Activated T-cell treated with anti-CD3 and anti-CD28 coated beads for 24 hours (primary cell): ENCODE measurements around the gene TMEM270.

Source experiments
- DNase-seq: peaks from one replicate; pipeline ENCODE4 v3.0.0-alpha.2; 2020; ENCODE audit warnings: low read depth

The TMEM270 gene

GRCh38 chr7:73888959-73889358, 28.0 kb downstream of the TMEM270 start:
- DNase-seq = no peak

- no peak for DNase-seq
Measured at GRCh38 chr7:73890555-73891147, 29.7 kb downstream of the TMEM270 start.

GRCh38 chr7:73891178-73891885, 30.4 kb downstream of the TMEM270 start:
- DNase-seq = no peak

GRCh38 chr7:73892003-73892999, 31.3 kb downstream of the TMEM270 start:
- no peak for DNase-seq

- no peak for DNase-seq
Measured at GRCh38 chr7:73893342-73894101, 32.6 kb downstream of the TMEM270 start.

GRCh38 chr7:73894166-73894565, 33.2 kb downstream of the TMEM270 start:
- no peak for DNase-seq

- no peak for DNase-seq
Measured at GRCh38 chr7:73894733-73895551, 34.0 kb downstream of the TMEM270 start.

GRCh38 chr7:73895626-73896025, 34.7 kb downstream of the TMEM270 start:
- DNase-seq = no peak

GRCh38 chr7:73896454-73896853, 35.5 kb downstream of the TMEM270 start:
- DNase-seq = no peak

GRCh38 chr7:73899731-73900142, 38.8 kb downstream of the TMEM270 start:
- no peak for DNase-seq

- DNase-seq = no peak
Measured at GRCh38 chr7:73900286-73900685, 39.3 kb downstream of the TMEM270 start.

- no peak for DNase-seq
Measured at GRCh38 chr7:73901231-73901822, 40.4 kb downstream of the TMEM270 start.

GRCh38 chr7:73901823-73902597, 41.1 kb downstream of the TMEM270 start:
- DNase-seq = no peak

- no peak for DNase-seq
Measured at GRCh38 chr7:73903321-73904218, 42.6 kb downstream of the TMEM270 start.

- no peak for DNase-seq
Measured at GRCh38 chr7:73904219-73905137, 43.5 kb downstream of the TMEM270 start.

GRCh38 chr7:73905360-73905759, 44.4 kb downstream of the TMEM270 start:
- no peak for DNase-seq

GRCh38 chr7:73906874-73907273, 45.9 kb downstream of the TMEM270 start:
- DNase-seq = no peak
